ENCODE measurements around the gene WASF3. TPM values are rescaled to one million over a fixed set of nuclear protein-coding genes. Genes with fewer than 3 reads are reported as not detected.

The WASF3 gene
- total and polyA plus RNA-seq, 8 donors: 3.6 to 9.3 (median 5.2) TPM

GRCh38 chr13:26710166-26710565 lies 152.7 kb downstream of the WASF3 start:
- intact Hi-C loops (cut with DNase I): loop anchor here in 1 of 3 donors (10.0 kb wide), 1 partner anchor 215 kb away; no protein-coding TSS in a partner anchor
- no peak for ATAC-seq
- no peak for TF ChIP-seq CTCF (IDR thresholded peaks at IDR 0.05)

GRCh38 chr13:26711211-26711610 lies 153.7 kb downstream of the WASF3 start:
- TF ChIP-seq CTCF (IDR thresholded peaks at IDR 0.05): no peak
- H3K9me3 ChIP-seq: no peaks in the 10 kb centered on the region
- no peak overlapping the region for H3K4me3 ChIP-seq
- H3K36me3 ChIP-seq: no peaks in the 10 kb centered on the region
- FAIRE-seq: no peak
- no peak overlapping the region for H3K27ac ChIP-seq
- no peaks in the 10 kb centered on the region for H3K27me3 ChIP-seq
- intact Hi-C loops (cut with DNase I): loop anchor here in 1 of 3 donors (10.0 kb wide), 1 partner anchor 214 kb away; no protein-coding TSS in a partner anchor
- WGBS, 2 donors: 42 to 47% methylated on average over 4 of the region's 4 CpGs
- no peak for ATAC-seq
- H3K4me1 ChIP-seq: no peaks in the 10 kb centered on the region
- no peak for DNase-seq

More at GRCh38 chr13:26710166-26710565, 152.7 kb downstream of the WASF3 start:
- Histone ChIP-seq H3K4me3 (no peak overlapping the region), H3K27ac (no peak overlapping the region), H3K9me3 (no peaks in the 10 kb centered on the region), H3K36me3 (no peaks in the 10 kb centered on the region), H3K27me3 (no peaks in the 10 kb centered on the region), H3K4me1 (no peaks in the 10 kb centered on the region)
- FAIRE-seq (no peak), DNase-seq (no peak)
- 51 to 57% methylated on average over 13 of the region's 13 CpGs for WGBS, 2 donors

GRCh38 chr13:26713341-26713740 lies 155.9 kb downstream of the WASF3 start:
- no peaks in the 10 kb centered on the region for H3K4me1 ChIP-seq
- 95 to 100% methylated on average over 1 of the region's 1 CpG for WGBS, 2 donors
- FAIRE-seq (no peak), ATAC-seq (no peak), DNase-seq (no peak)
- H3K27me3 ChIP-seq: no peaks in the 10 kb centered on the region
- H3K36me3 ChIP-seq: no peaks in the 10 kb centered on the region
- H3K9me3 ChIP-seq: no peaks in the 10 kb centered on the region
- intact Hi-C loops (cut with DNase I): loop anchor here in 1 of 3 donors (10.0 kb wide), 1 partner anchor 211 kb away; no protein-coding TSS in a partner anchor
- no peak overlapping the region for H3K27ac ChIP-seq
- H3K4me3 ChIP-seq: no peak overlapping the region
- TF ChIP-seq CTCF (IDR thresholded peaks at IDR 0.05): no peak

GRCh38 chr13:26716984-26717383 lies 159.5 kb downstream of the WASF3 start:
- ATAC-seq (no peak), FAIRE-seq (no peak), DNase-seq (no peak)
- Histone ChIP-seq H3K36me3 (no peaks in the 10 kb centered on the region), H3K27me3 (no peaks in the 10 kb centered on the region), H3K9me3 (no peaks in the 10 kb centered on the region), H3K4me3 (no peak overlapping the region), H3K4me1 (no peaks in the 10 kb centered on the region), H3K27ac (no peak overlapping the region)
- WGBS, 2 donors: 61 to 77% methylated on average over 3 of the region's 3 CpGs
- intact Hi-C loops (cut with DNase I): loop anchor here in 1 of 3 donors (10.0 kb wide), 1 partner anchor 208 kb away; no protein-coding TSS in a partner anchor
- no peak for TF ChIP-seq CTCF (IDR thresholded peaks at IDR 0.05)

GRCh38 chr13:26718146-26718545 lies 160.7 kb downstream of the WASF3 start:
- Histone ChIP-seq H3K9me3 (no peaks in the 10 kb centered on the region), H3K36me3 (no peaks in the 10 kb centered on the region), H3K4me3 (no peak overlapping the region), H3K27me3 (no peaks in the 10 kb centered on the region), H3K4me1 (no peaks in the 10 kb centered on the region), H3K27ac (no peak overlapping the region)
- DNase-seq: no peak
- TF ChIP-seq CTCF (IDR thresholded peaks at IDR 0.05): no peak
- FAIRE-seq: no peak
- 60 to 66% methylated on average over 8 of the region's 8 CpGs for WGBS, 2 donors
- ATAC-seq: no peak
- intact Hi-C loops (cut with DNase I): loop anchor here in 1 of 3 donors (10.0 kb wide), 1 partner anchor 207 kb away; no protein-coding TSS in a partner anchor

Measured in pancreas (tissue), 10 donors.